Measurements from ENCODE around the gene CBX2.

CBX2 gene

GRCh38 chr17:79831265-79832217 is 53.6 kb downstream of the CBX2 start:
- DNase-seq, result no peak

GRCh38 chr17:79832218-79833109 is 54.5 kb downstream of the CBX2 start:
- DNase-seq, result no peak

GRCh38 chr17:79833110-79833450 is 55.1 kb downstream of the CBX2 start:
- DNase-seq, result no peak

DNA sequence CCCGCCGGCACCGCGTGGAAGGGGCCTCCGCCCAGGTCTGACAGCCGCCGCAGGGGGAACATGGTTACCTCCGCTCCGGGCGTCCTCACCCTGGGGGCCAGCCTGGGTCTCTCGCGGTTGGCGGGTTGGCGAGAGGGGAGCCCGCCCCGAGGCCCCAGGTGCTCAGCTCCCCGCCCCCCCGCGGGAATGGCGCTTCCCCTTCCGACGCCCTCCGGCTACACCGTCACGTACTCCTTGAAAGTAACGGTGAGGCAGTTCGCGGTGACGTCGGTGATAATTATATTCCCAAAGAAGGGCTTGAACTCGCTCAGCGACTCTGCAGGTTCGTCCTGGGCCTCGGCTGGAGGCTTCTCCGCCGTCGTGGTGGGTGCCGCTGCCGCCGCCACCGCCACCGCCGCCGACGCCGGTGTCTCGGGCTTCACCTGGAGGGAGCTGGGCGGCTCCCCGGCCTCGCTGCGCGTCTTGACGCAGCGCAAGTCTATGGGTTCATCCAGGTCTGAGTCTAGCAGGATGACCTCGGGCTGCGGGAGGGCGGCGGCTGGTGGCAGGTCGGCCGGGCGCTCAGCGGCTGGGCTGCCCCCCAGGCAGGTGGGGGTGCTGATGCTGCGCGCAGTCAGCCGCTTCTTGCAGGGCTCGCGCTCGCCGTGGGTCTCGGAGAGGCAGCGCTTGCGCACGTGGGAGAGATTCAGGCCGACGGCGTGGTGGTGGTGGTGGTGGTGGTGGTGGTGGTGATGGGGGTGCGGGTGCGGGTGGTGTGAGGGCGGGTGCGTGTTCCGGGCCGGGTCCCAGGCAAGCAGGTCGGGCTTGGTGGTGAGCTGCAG is 56.0 kb downstream of the CBX2 start:
- no peak for DNase-seq

GRCh38 chr17:79834565-79835469 is 56.9 kb downstream of the CBX2 start:
- DNase-seq, result no peak

DNA sequence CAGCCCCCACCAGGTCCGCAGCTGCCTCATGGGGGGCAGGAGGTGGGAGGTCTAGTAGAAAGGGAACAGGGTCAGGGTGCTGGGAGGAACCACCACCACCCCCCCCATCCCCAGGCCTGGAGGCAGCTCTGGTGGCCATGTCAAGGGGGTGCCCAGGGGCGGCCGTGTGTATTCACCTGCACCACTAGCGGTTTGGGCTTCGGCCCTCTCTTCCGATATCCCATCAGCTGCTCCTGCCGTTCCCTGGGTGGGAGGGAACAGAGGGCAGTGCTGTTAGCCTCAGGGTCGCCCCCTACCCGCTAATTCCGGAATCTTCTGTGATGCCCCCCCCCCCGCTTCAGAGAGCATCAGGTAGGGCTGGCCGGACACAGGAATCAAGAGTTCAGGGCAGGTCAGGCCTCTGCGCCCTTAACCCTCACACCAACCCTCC is 57.5 kb downstream of the CBX2 start:
- no peak for DNase-seq

- DNase-seq, result no peak
These were observed 58.1 kb downstream of the CBX2 start for GRCh38 chr17:79835953-79836509.

DNA sequence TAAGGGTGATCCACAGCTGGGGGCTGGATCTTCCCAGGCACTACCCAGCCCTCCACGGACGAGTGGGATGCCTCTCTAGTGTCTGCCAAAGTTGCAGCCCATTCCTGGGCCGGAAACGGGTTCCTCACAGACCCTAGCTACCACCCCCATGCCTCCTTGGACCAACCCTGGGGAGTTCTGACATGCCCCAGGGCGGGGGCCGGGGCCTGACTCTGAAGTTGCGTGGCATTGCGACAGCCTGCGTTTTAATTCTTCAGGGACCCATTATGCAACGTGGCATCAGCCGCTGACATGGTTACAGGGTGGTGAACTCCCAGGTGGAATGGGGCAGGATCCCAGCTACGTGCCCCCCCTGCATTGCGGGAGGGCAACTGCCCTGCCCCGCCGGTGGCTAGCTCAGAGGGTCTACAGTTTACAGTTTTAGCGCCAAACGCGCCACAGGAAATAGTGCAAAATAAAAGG is 58.6 kb downstream of the CBX2 start:
- DNase-seq, result no peak

- peak; percentile 76 for DNase-seq
These were observed 59.3 kb downstream of the CBX2 start for GRCh38 chr17:79836972-79837887.

All from stimulated activated CD4-positive, alpha-beta T cell treated with anti-CD3 and anti-CD28 coated beads, Interleukin-15, amount 100 ng/mL, for 24 hours (primary cell).